GM12872 (cell line): ENCODE results near the gene SDF4.

Experiments
- TF ChIP-seq, protein P1 (sequence below): IDR thresholded peaks from 3 replicates; pipeline ENCODE4 v1.5.1; 2011; ENCODE audit warnings: low read depth, mild to moderate bottlenecking, low read length, moderate library complexity; ENCODE audit not compliant: insufficient read depth

The SDF4 gene

GRCh38 chr1:1187938-1188337, 43.9 kb downstream of the SDF4 start:
- TF ChIP-seq, protein P1, sequence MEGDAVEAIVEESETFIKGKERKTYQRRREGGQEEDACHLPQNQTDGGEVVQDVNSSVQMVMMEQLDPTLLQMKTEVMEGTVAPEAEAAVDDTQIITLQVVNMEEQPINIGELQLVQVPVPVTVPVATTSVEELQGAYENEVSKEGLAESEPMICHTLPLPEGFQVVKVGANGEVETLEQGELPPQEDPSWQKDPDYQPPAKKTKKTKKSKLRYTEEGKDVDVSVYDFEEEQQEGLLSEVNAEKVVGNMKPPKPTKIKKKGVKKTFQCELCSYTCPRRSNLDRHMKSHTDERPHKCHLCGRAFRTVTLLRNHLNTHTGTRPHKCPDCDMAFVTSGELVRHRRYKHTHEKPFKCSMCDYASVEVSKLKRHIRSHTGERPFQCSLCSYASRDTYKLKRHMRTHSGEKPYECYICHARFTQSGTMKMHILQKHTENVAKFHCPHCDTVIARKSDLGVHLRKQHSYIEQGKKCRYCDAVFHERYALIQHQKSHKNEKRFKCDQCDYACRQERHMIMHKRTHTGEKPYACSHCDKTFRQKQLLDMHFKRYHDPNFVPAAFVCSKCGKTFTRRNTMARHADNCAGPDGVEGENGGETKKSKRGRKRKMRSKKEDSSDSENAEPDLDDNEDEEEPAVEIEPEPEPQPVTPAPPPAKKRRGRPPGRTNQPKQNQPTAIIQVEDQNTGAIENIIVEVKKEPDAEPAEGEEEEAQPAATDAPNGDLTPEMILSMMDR = no peak

- TF ChIP-seq, protein P1 = no peak
Measured at GRCh38 chr1:1185101-1185765, 46.6 kb downstream of the SDF4 start.

- TF ChIP-seq, protein P1 = no peak
Measured at GRCh38 chr1:1183833-1184775, 47.7 kb downstream of the SDF4 start.

GRCh38 chr1:1183221-1183747, 48.5 kb downstream of the SDF4 start:
- TF ChIP-seq, protein P1 = no peak

DNA sequence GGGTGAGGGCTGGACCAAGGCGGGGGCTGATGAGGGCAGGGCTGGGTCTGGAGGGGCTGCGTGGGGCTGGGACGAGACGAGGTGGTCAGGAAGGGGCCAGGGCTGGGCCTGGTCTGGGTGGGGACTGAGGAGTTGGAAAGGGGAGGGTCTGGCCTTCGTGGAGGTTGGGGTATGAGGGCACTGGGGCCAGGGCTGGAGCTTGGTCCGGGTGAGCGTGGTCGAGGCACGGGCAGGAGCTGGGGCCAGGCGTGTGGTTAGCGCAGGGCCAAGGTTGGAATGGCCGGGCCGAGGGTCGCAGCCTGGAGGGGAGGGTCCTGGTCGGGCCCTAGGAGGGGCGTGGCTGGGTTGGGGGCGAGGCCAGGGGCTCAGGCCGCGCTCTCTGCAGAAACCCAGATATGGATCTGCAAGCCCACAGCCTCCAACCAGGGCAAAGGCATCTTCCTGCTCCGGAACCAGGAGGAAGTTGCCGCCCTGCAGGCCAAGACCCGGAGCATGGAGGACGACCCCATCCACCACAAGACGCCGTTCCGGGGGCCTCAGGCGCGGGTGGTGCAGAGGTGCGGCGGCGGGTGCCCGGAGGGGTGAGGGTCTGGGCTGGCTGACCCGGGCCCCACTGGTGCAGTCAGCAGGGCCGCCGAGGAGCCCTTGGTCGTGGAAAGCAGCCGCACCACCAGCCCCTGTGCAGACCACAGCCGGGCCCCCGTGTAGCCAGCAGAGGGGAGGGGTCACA, 49.1 kb downstream of the SDF4 start:
- TF ChIP-seq, protein P1 = no peak

GRCh38 chr1:1181938-1182410, 49.8 kb downstream of the SDF4 start:
- TF ChIP-seq, protein P1 = no peak
